ENCODE results near the gene RNF8.

RNF8 gene

DNA sequence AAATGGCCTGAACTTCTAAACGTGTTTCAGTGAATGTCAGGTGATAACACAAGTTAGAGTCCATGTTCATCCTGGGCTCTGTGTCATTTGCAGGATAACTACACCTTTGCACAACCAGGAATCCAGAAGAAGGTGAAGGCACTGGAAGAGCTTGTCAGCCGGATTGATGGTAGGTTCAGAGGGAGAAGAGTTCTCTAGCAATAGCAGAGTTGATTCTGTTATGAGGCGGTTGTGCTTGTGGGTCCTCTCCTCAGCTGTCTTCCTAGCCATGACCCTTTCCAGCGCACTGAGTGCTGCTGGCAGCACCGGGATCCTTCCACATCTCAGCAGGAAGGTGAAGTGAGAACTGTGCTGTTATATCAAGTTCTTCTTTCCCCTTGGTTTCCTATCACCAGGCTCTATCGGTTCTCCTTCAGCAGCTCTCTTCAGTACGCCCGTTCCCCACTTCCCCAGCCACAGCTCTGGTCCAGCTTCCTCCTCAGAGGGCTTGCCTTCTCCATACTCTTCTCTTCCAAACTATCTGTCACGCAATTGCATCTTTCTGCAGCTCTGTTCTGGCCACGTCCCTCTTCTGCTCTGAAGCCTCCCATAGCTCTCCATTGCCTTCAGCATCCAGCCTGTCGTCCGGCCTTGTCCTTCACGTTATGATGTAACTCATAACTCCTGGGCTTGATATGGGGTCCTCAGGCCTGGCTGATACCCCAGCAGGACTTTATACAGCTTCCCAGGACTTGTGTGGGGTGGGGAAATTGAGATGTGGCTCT lies 39.9 kb upstream of the RNF8 start:
- no peaks in the 10 kb centered on the region for H3K27me3 Mint-ChIP-seq (ENCODE audit: low read depth)
- no peak overlapping the region for H3K27ac Mint-ChIP-seq
- no peaks in the 10 kb centered on the region for H3K9me3 Mint-ChIP-seq
- TF ChIP-seq, protein P1, sequence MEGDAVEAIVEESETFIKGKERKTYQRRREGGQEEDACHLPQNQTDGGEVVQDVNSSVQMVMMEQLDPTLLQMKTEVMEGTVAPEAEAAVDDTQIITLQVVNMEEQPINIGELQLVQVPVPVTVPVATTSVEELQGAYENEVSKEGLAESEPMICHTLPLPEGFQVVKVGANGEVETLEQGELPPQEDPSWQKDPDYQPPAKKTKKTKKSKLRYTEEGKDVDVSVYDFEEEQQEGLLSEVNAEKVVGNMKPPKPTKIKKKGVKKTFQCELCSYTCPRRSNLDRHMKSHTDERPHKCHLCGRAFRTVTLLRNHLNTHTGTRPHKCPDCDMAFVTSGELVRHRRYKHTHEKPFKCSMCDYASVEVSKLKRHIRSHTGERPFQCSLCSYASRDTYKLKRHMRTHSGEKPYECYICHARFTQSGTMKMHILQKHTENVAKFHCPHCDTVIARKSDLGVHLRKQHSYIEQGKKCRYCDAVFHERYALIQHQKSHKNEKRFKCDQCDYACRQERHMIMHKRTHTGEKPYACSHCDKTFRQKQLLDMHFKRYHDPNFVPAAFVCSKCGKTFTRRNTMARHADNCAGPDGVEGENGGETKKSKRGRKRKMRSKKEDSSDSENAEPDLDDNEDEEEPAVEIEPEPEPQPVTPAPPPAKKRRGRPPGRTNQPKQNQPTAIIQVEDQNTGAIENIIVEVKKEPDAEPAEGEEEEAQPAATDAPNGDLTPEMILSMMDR (IDR thresholded peaks at IDR 0.05; ENCODE audit: unreplicated experiment in 3 of 3) = no peak
- H3K36me3 Mint-ChIP-seq (ENCODE audit: low read depth) = peaks cover 29% of the 10 kb centered on the region
- peaks cover 14% of the 10 kb centered on the region for H3K4me1 Mint-ChIP-seq
- H3K4me3 Mint-ChIP-seq = no peak overlapping the region

DNA sequence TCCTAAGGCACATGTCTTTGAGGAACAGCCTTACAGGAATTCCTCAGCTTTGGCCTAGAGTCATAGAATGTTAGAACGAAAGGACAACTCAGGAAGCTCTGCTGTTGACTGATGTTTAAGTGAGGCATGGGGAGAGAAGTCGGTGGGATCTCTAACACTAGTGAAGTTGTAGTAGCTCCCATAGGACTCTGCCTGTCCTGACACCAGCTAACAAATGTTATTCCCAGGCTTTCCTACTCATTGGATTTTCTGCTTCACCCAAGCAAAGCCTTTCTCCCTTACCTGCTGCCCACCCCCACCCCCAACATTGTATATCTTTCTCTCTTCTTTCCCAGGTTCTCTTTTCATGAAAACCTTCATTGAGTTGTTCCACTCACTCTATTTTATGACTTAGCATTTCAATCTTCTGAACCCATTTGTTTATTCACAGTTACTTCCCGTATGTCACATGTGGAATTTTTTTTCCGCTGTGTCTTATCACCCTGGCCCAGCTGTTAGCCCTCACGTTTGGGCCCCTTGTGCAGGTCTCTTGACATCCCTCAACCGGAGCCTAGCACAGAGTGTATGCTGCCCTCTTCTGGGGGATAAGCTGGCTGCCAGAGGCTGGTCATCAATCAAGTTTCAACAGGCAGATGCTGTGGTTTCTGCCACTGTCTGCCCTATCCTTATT lies 39.2 kb upstream of the RNF8 start:
- Mint-ChIP-seq H3K9me3 (no peaks in the 10 kb centered on the region), H3K27ac (peak overlapping the region in 2 of 3 experiments; percentile 1 to 29)
- TF ChIP-seq, protein P1 (IDR thresholded peaks at IDR 0.05; ENCODE audit: unreplicated experiment in 3 of 3) = peak; percentile 37 to 46 (median 44)

GRCh38 chr6:37315157-37315515 lies 38.6 kb upstream of the RNF8 start:
- H3K9me3 Mint-ChIP-seq = no peaks in the 10 kb centered on the region
- H3K4me1 Mint-ChIP-seq = peaks cover 8% of the 10 kb centered on the region
- TF ChIP-seq, protein P1 (IDR thresholded peaks at IDR 0.05; ENCODE audit: unreplicated experiment in 3 of 3) = no peak
- no peak overlapping the region for H3K4me3 Mint-ChIP-seq
- peak overlapping the region in 1 of 3 experiments; percentile 1 for H3K27ac Mint-ChIP-seq
- peaks cover 31% of the 10 kb centered on the region for H3K36me3 Mint-ChIP-seq (ENCODE audit: low read depth)
- H3K27me3 Mint-ChIP-seq (ENCODE audit: low read depth) = no peaks in the 10 kb centered on the region

More for the DNA sequence above, 39.2 kb upstream of the RNF8 start:
- Mint-ChIP-seq H3K4me1 (peaks cover 9% of the 10 kb centered on the region), H3K27me3 (ENCODE audit: low read depth) (no peaks in the 10 kb centered on the region), H3K4me3 (no peak overlapping the region), H3K36me3 (ENCODE audit: low read depth) (peaks cover 26% of the 10 kb centered on the region)

GRCh38 chr6:37316071-37316470 lies 37.7 kb upstream of the RNF8 start:
- Mint-ChIP-seq H3K9me3 (no peaks in the 10 kb centered on the region), H3K4me1 (peaks cover 8% of the 10 kb centered on the region), H3K27ac (no peak overlapping the region), H3K36me3 (ENCODE audit: low read depth) (peaks cover 32% of the 10 kb centered on the region), H3K27me3 (ENCODE audit: low read depth) (no peaks in the 10 kb centered on the region), H3K4me3 (no peak overlapping the region)
- TF ChIP-seq, protein P1 (IDR thresholded peaks at IDR 0.05; ENCODE audit: unreplicated experiment in 3 of 3) = no peak

- no peak overlapping the region for H3K4me3 Mint-ChIP-seq
- H3K4me1 Mint-ChIP-seq = peaks cover 10% of the 10 kb centered on the region
- H3K9me3 Mint-ChIP-seq = no peaks in the 10 kb centered on the region
- TF ChIP-seq, protein P1 (IDR thresholded peaks at IDR 0.05; ENCODE audit: unreplicated experiment in 3 of 3) = no peak
- H3K36me3 Mint-ChIP-seq (ENCODE audit: low read depth) = peaks cover 37% of the 10 kb centered on the region
- no peaks in the 10 kb centered on the region for H3K27me3 Mint-ChIP-seq (ENCODE audit: low read depth)
- H3K27ac Mint-ChIP-seq = no peak overlapping the region
These were observed 36.3 kb upstream of the RNF8 start for GRCh38 chr6:37317312-37318038.
